CD14-positive monocyte (primary cell): ENCODE measurements around the gene KLHL21. TPM values are rescaled to one million over a fixed set of nuclear protein-coding genes. Genes with fewer than 3 reads are reported as not detected.

Source experiments
- DNase-seq, 3 donors: peaks; one replicate each; pipeline ENCODE4 v3.0.0-alpha.2; 2011 to 2022
- H2AFZ ChIP-seq: 2 replicates; pipeline ENCODE4 v1.6.0; 2012; ENCODE audit warnings: mild to moderate bottlenecking, low read depth, low read length, inconsistent platforms; ENCODE audit not compliant: insufficient read depth, poor library complexity, severe bottlenecking
- H3K27ac ChIP-seq, 2 donors: 1 replicate in 1 of 2; 2 replicates in 1 of 2; pipeline ENCODE4 v1.5.1; 2012 to 2013; ENCODE audit warnings: low read length in 2 of 2, control low read depth in 1 of 2, inconsistent platforms in 1 of 2, low read depth in 1 of 2, mild to moderate bottlenecking in 1 of 2
- H3K27me3 ChIP-seq, 2 donors: one replicate each; pipeline versions ENCODE4 v1.6.0 to v1.6.1; 2011 to 2013; ENCODE audit warnings: low read length in 2 of 2; ENCODE audit not compliant: control insufficient read depth in 2 of 2, insufficient read depth in 2 of 2
- H3K36me3 ChIP-seq, 2 donors: replicated peaks in 1 of 2; 1 replicate in 1 of 2; 2 replicates in 1 of 2; pipeline versions ENCODE4 v1.5.1 to v1.6.1; 2012 to 2013; ENCODE audit warnings: low read length in 2 of 2, control low read depth in 1 of 2, inconsistent platforms in 1 of 2, mild to moderate bottlenecking in 1 of 2; ENCODE audit not compliant: insufficient read depth in 2 of 2, control insufficient read depth in 1 of 2
- H3K4me1 ChIP-seq, 2 donors: 1 replicate in 1 of 2; 2 replicates in 1 of 2; pipeline versions ENCODE4 v1.5.1 to v1.6.1; 2012 to 2013; ENCODE audit warnings: low read length in 2 of 2, control low read depth in 1 of 2, inconsistent platforms in 1 of 2, mild to moderate bottlenecking in 1 of 2, moderate library complexity in 1 of 2; ENCODE audit not compliant: insufficient read depth in 2 of 2, control insufficient read depth in 1 of 2
- H3K4me2 ChIP-seq: replicated peaks from 2 replicates; pipeline ENCODE3; 2012; ENCODE audit warnings: low read length, moderate library complexity, mild to moderate bottlenecking; ENCODE audit not compliant: poor library complexity, severe bottlenecking; ENCODE audit errors: extremely low read depth
- H3K4me3 ChIP-seq, 3 experiments: fragments of 200-600 bp in 1 of 3; sonication (generic) in 1 of 3; replicated peaks in 1 of 3; 1 replicate in 2 of 3; 2 replicates in 1 of 3; pipeline ENCODE4 v1.5.1; 2011 to 2013; ENCODE audit warnings: low read length in 3 of 3, mild to moderate bottlenecking in 3 of 3, control low read depth in 2 of 3, low read depth in 2 of 3, inconsistent platforms in 1 of 3, moderate library complexity in 1 of 3
- H3K79me2 ChIP-seq: 2 replicates; pipeline ENCODE4 v1.6.0; 2012; ENCODE audit warnings: mild to moderate bottlenecking, control low read depth, inconsistent platforms, low read length, moderate library complexity; ENCODE audit not compliant: insufficient read depth
- H3K9ac ChIP-seq: 2 replicates; pipeline ENCODE4 v1.6.0; 2017; ENCODE audit warnings: low read length, mild to moderate bottlenecking; ENCODE audit not compliant: insufficient read depth, poor library complexity, severe bottlenecking
- H3K9me3 ChIP-seq, 2 donors: replicated peaks in 1 of 2; 1 replicate in 1 of 2; 2 replicates in 1 of 2; pipeline versions ENCODE4 v1.5.1 to v1.6.1; 2012 to 2013; ENCODE audit warnings: low read length in 2 of 2, control low read depth in 1 of 2; ENCODE audit not compliant: control insufficient read depth in 1 of 2, insufficient read depth in 1 of 2
- H4K20me1 ChIP-seq: 2 replicates; pipeline ENCODE4 v1.6.0; 2012; ENCODE audit warnings: mild to moderate bottlenecking, low read length, control low read depth, moderate library complexity; ENCODE audit not compliant: insufficient read depth
- H3K27ac Mint-ChIP-seq, 7 donors: one replicate each; pipeline ENCODE4 v1.8.0; 2020; ENCODE audit warnings: mild to moderate bottlenecking in 7 of 7, mixed read lengths in 7 of 7, moderate library complexity in 6 of 7, inconsistent platforms in 2 of 7
- H3K27me3 Mint-ChIP-seq, 3 donors: one replicate each; pipeline ENCODE4 v1.8.0; 2021 to 2022; ENCODE audit warnings: low read depth in 3 of 3, mild to moderate bottlenecking in 3 of 3, mixed read lengths in 3 of 3, moderate library complexity in 3 of 3, inconsistent platforms in 1 of 3
- H3K36me3 Mint-ChIP-seq, 2 donors: one replicate each; pipeline ENCODE4 v1.8.0; 2020; ENCODE audit warnings: mixed read lengths in 2 of 2, inconsistent platforms in 1 of 2, mild to moderate bottlenecking in 1 of 2
- H3K4me1 Mint-ChIP-seq: one replicate; pipeline ENCODE4 v1.8.0; 2020; ENCODE audit warnings: mild to moderate bottlenecking, mixed read lengths
- H3K4me3 Mint-ChIP-seq, 2 donors: one replicate each; pipeline ENCODE4 v1.8.0; 2020; ENCODE audit warnings: mild to moderate bottlenecking in 2 of 2, mixed read lengths in 2 of 2, moderate library complexity in 1 of 2
- H3K9me3 Mint-ChIP-seq, 7 donors: one replicate each; pipeline ENCODE4 v1.8.0; 2020 to 2022; ENCODE audit warnings: mixed read lengths in 7 of 7, mild to moderate bottlenecking in 6 of 7, moderate library complexity in 6 of 7, inconsistent platforms in 2 of 7
- CTCF ChIP-seq: fragments of 200-600 bp; IDR thresholded peaks from one replicate; pipeline ENCODE4 v1.8.0; 2022; ENCODE audit warnings: antibody characterized with exemption, mild to moderate bottlenecking
- WGBS: methylation state at CpG from one replicate; pipeline ENCODE4 v1.1.5; 2013; ENCODE audit warnings: missing lambda C conversion rate; ENCODE audit not compliant: insufficient coverage; 5-methylcytosine and 5-hydroxymethylcytosine counted together
- intact Hi-C, 2 donors: fragments of 100-400 bp; cut with micrococcal nuclease; formaldehyde crosslinking; loops; one replicate each; pipeline versions ENCODE4 v1.15.0 to v1.15.1; 2023
- polyA plus RNA-seq, 3 donors: library from polyadenylated mRNA; depleted of rRNA in 1 of 3; unstranded in 2 of 3; stranded (reverse) in 1 of 3; fragments of 300-500 nt in 2 of 3; fragments of >200 nt in 1 of 3; fragmentation: Illumina TruSeq in 2 of 3; gene quantifications; 1 replicate in 2 of 3; 2 replicates in 1 of 3; pipeline ENCODE4 v1.2.3, GENCODE V29; 2012 to 2021

The KLHL21 gene
- polyA plus RNA-seq, 3 donors: 5.9 to 31.0 (median 7.3) TPM

GRCh38 chr1:6599141-6599975 is 3.3 kb downstream of the KLHL21 start:
- no peaks in the 10 kb centered on the region for H3K27me3 ChIP-seq
- peak; percentile 60 to 81 (median 75) for DNase-seq
- no peak for TF ChIP-seq CTCF
- intact Hi-C loops: no loop called here
- H3K4me1 ChIP-seq: peaks cover 35 to 61% of the 10 kb centered on the region in 2 donors
- H3K9ac ChIP-seq: peak overlapping the region; percentile 61
- H3K36me3 ChIP-seq: peaks cover 35 to 39% of the 10 kb centered on the region in 2 donors
- peak overlapping the region; percentile 88 to 96 (median 92) for H3K27ac Mint-ChIP-seq
- H3K9me3 ChIP-seq: no peaks in the 10 kb centered on the region
- peak overlapping the region; percentile 94 for H3K4me2 ChIP-seq
- peaks cover 80% of the 10 kb centered on the region for H4K20me1 ChIP-seq
- H3K9me3 Mint-ChIP-seq: peaks cover 0 to 2% (median 0%) of the 10 kb centered on the region in 7 donors
- H2AFZ ChIP-seq: no peak overlapping the region
- 69% methylated on average over 27 of the region's 31 CpGs for WGBS
- H3K36me3 Mint-ChIP-seq: peaks cover 35 to 53% of the 10 kb centered on the region in 2 donors
- peak overlapping the region; percentile 64 to 93 (median 78) for H3K4me3 ChIP-seq
- H3K27ac ChIP-seq: peak overlapping the region; percentile 80 to 92
- peaks cover 76% of the 10 kb centered on the region for H3K79me2 ChIP-seq
- peak overlapping the region; percentile 89 to 95 for H3K4me3 Mint-ChIP-seq
- peaks cover 45% of the 10 kb centered on the region for H3K4me1 Mint-ChIP-seq
- no peaks in the 10 kb centered on the region for H3K27me3 Mint-ChIP-seq

- Histone ChIP-seq H3K4me1 (peaks cover 28 to 50% of the 10 kb centered on the region in 2 donors), H3K36me3 (peaks cover 51 to 55% of the 10 kb centered on the region in 2 donors), H3K9ac (no peak overlapping the region), H2AFZ (no peak overlapping the region), H3K27ac (peak overlapping the region in 1 of 2 donors; percentile 4), H3K4me2 (no peak overlapping the region), H3K79me2 (peaks cover 76% of the 10 kb centered on the region), H3K9me3 (no peaks in the 10 kb centered on the region), H4K20me1 (peaks cover 96% of the 10 kb centered on the region), H3K4me3 (no peak overlapping the region), H3K27me3 (no peaks in the 10 kb centered on the region)
- Mint-ChIP-seq H3K4me1 (peaks cover 37% of the 10 kb centered on the region), H3K4me3 (no peak overlapping the region), H3K36me3 (peaks cover 49 to 69% of the 10 kb centered on the region in 2 donors), H3K9me3 (peaks cover 0 to 2% (median 0%) of the 10 kb centered on the region in 7 donors), H3K27me3 (no peaks in the 10 kb centered on the region), H3K27ac (peak overlapping the region in 3 of 7 donors; percentile 37 to 50 (median 41))
- no peak for TF ChIP-seq CTCF
- intact Hi-C loops: no loop called here
- WGBS: 96% methylated on average over 5 of the region's 6 CpGs
- no peak for DNase-seq
These were observed 4.9 kb downstream of the KLHL21 start for GRCh38 chr1:6597777-6598131.
